ENCODE measurements around the gene WASF1.

GRCh38 chr6:110139052-110139451, 40.4 kb downstream of the WASF1 start:
- TF ChIP-seq POLR2AphosphoS5 (IDR thresholded peaks at IDR 0.05; ENCODE audit: borderline replicate concordance, low read depth, low read length) (no peak), EZH2 (IDR thresholded peaks at IDR 0.05) (no peak), FOXP2 (optimal IDR thresholded peaks at IDR 0.05; ENCODE audit: control extremely low read depth, extremely low read length, insufficient read depth) (no peak)
